ENCODE results near the gene UBAC1. TPM values are rescaled to one million over a fixed set of nuclear protein-coding genes. Genes with fewer than 3 reads are reported as not detected.

The UBAC1 gene
- total RNA-seq, 5 donors from 2014 or later (not counting 1 experiment from before 2014, with no cell fraction given), result 25.9 to 37.3 (median 33.6) TPM

- no peaks in the 10 kb centered on the region for H3K4me1 ChIP-seq (ENCODE audit: control insufficient read depth in 1 of 2, extremely low read depth in 1 of 2, insufficient read depth in 2 of 2, low read length in 2 of 2)
- H3K9me3 ChIP-seq, result no peaks in the 10 kb centered on the region
- ChIA-PET POLR2A (no interaction called here), CTCF (no interaction called here)
- WGBS (ENCODE audit: insufficient coverage), result 81% methylated on average over 11 of the region's 11 CpGs
- no peak overlapping the region for H3K27ac Mint-ChIP-seq
- H3K36me3 ChIP-seq (ENCODE audit: control insufficient read depth in 2 of 2, extremely low read depth in 1 of 2, insufficient read depth in 1 of 2, low read length in 1 of 2), result no peaks in the 10 kb centered on the region
- H3K9me3 Mint-ChIP-seq, result no peaks in the 10 kb centered on the region
- no peak for ATAC-seq (replicated peaks in 1 of 4)
- no peaks in the 10 kb centered on the region for H3K27me3 Mint-ChIP-seq
- DNase-seq, result no peak
- H3K27ac ChIP-seq (ENCODE audit: low read length), result no peak overlapping the region
- no peak overlapping the region for H3K4me3 ChIP-seq (ENCODE audit: control insufficient read depth in 1 of 2, extremely low read depth in 1 of 2, low read length in 1 of 2)
- H3K36me3 Mint-ChIP-seq, result peaks cover under 1% of the 10 kb centered on the region
- no peaks in the 10 kb centered on the region for H3K27me3 ChIP-seq (replicated peaks in 1 of 2; ENCODE audit: control insufficient read depth in 2 of 2, extremely low read depth in 1 of 2, insufficient read depth in 2 of 2, low read length in 1 of 2)
- H3K4me3 Mint-ChIP-seq, result no peak overlapping the region
- H3K4me1 Mint-ChIP-seq, result no peaks in the 10 kb centered on the region
Observed at GRCh38 chr9:136002215-136002614, 41.0 kb upstream of the UBAC1 start.

- no peak overlapping the region for H3K27ac ChIP-seq (ENCODE audit: low read length)
- H3K9me3 Mint-ChIP-seq, result no peaks in the 10 kb centered on the region
- no peak overlapping the region for H3K27ac Mint-ChIP-seq
- H3K9me3 ChIP-seq, result no peaks in the 10 kb centered on the region
- no peak overlapping the region for H3K4me3 ChIP-seq (ENCODE audit: control insufficient read depth in 1 of 2, extremely low read depth in 1 of 2, low read length in 1 of 2)
- no peaks in the 10 kb centered on the region for H3K36me3 Mint-ChIP-seq
- no peaks in the 10 kb centered on the region for H3K36me3 ChIP-seq (ENCODE audit: control insufficient read depth in 2 of 2, extremely low read depth in 1 of 2, insufficient read depth in 1 of 2, low read length in 1 of 2)
- CTCF ChIA-PET, result no interaction called here
- no peaks in the 10 kb centered on the region for H3K4me1 Mint-ChIP-seq
- no peak overlapping the region for H3K4me3 Mint-ChIP-seq
- POLR2A ChIA-PET, result no interaction called here
- no peaks in the 10 kb centered on the region for H3K27me3 Mint-ChIP-seq
- no peaks in the 10 kb centered on the region for H3K4me1 ChIP-seq (ENCODE audit: control insufficient read depth in 1 of 2, extremely low read depth in 1 of 2, insufficient read depth in 2 of 2, low read length in 2 of 2)
- ATAC-seq (replicated peaks in 1 of 4) (no peak), DNase-seq (no peak)
- H3K27me3 ChIP-seq (replicated peaks in 1 of 2; ENCODE audit: control insufficient read depth in 2 of 2, extremely low read depth in 1 of 2, insufficient read depth in 2 of 2, low read length in 1 of 2), result no peaks in the 10 kb centered on the region
- 83% methylated on average over 12 of the region's 18 CpGs for WGBS (ENCODE audit: insufficient coverage)
Observed at GRCh38 chr9:136001231-136001630, 40.1 kb upstream of the UBAC1 start.

DNA sequence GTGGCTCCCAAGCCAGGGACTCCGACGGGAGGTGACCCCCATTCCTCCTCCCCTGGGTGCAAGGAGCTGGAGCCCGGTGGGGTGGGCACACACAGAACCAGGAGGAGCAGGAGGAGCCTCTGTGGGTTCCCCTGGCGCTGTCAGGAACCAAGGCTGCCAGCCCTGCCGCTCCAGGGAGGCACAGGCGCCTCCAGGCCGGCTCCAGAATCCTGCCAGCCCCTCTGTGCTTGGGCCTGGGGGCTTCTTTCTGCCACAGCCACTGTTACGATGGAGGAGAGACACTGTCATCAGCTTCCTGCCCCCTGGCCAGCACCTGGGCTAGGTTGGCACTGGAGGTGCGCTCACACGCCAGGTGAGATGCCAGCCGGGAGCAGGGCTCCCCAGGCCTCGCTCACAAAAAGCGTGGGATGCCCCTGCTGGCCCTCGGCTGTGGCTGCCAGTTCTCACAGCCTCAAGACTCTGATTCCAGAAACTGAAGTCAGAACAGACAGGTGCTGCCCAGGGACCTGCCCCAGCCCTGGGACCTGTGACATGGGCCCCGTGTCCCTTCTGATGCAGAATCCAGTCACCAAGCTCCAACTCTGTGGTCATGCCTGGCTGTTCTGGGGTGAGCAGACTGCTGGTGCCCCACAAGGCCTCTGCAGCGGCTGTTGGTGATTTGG lies 37.4 kb upstream of the UBAC1 start:
- Mint-ChIP-seq H3K27ac (no peak overlapping the region), H3K4me3 (no peak overlapping the region), H3K36me3 (no peaks in the 10 kb centered on the region), H3K4me1 (peaks cover 2 to 6% (median 5%) of the 10 kb centered on the region in 3 donors), H3K27me3 (no peaks in the 10 kb centered on the region), H3K9me3 (no peaks in the 10 kb centered on the region)
- DNase-seq (no peak), ATAC-seq (replicated peaks in 1 of 4) (no peak)
- no peak overlapping the region for H3K27ac ChIP-seq (ENCODE audit: low read length)
- H3K4me1 ChIP-seq (ENCODE audit: control insufficient read depth in 1 of 2, extremely low read depth in 1 of 2, insufficient read depth in 2 of 2, low read length in 2 of 2), result no peaks in the 10 kb centered on the region
- no peaks in the 10 kb centered on the region for H3K27me3 ChIP-seq (replicated peaks in 1 of 2; ENCODE audit: control insufficient read depth in 2 of 2, extremely low read depth in 1 of 2, insufficient read depth in 2 of 2, low read length in 1 of 2)
- H3K9me3 ChIP-seq, result no peaks in the 10 kb centered on the region
- ChIA-PET CTCF (no interaction called here), POLR2A (no interaction called here)
- no peaks in the 10 kb centered on the region for H3K36me3 ChIP-seq (ENCODE audit: control insufficient read depth in 2 of 2, extremely low read depth in 1 of 2, insufficient read depth in 1 of 2, low read length in 1 of 2)
- 79% methylated on average over 15 of the region's 16 CpGs for WGBS (ENCODE audit: insufficient coverage)
- no peak overlapping the region for H3K4me3 ChIP-seq (ENCODE audit: control insufficient read depth in 1 of 2, extremely low read depth in 1 of 2, low read length in 1 of 2)

GRCh38 chr9:135998016-135998380 lies 36.8 kb upstream of the UBAC1 start:
- Histone ChIP-seq H3K9me3 (no peaks in the 10 kb centered on the region), H3K36me3 (ENCODE audit: control insufficient read depth in 2 of 2, extremely low read depth in 1 of 2, insufficient read depth in 1 of 2, low read length in 1 of 2) (no peaks in the 10 kb centered on the region), H3K27ac (ENCODE audit: low read length) (no peak overlapping the region), H3K4me3 (ENCODE audit: control insufficient read depth in 1 of 2, extremely low read depth in 1 of 2, low read length in 1 of 2) (no peak overlapping the region), H3K27me3 (replicated peaks in 1 of 2; ENCODE audit: control insufficient read depth in 2 of 2, extremely low read depth in 1 of 2, insufficient read depth in 2 of 2, low read length in 1 of 2) (no peaks in the 10 kb centered on the region), H3K4me1 (ENCODE audit: control insufficient read depth in 1 of 2, extremely low read depth in 1 of 2, insufficient read depth in 2 of 2, low read length in 2 of 2) (peaks cover 0 to 4% of the 10 kb centered on the region in 2 experiments)
- Mint-ChIP-seq H3K36me3 (no peaks in the 10 kb centered on the region), H3K9me3 (no peaks in the 10 kb centered on the region), H3K4me1 (peaks cover 2 to 6% (median 6%) of the 10 kb centered on the region in 3 donors), H3K4me3 (no peak overlapping the region), H3K27me3 (no peaks in the 10 kb centered on the region), H3K27ac (no peak overlapping the region)
- 96% methylated on average over 5 of the region's 10 CpGs for WGBS (ENCODE audit: insufficient coverage)
- CTCF ChIA-PET, result no interaction called here
- DNase-seq (no peak), ATAC-seq (replicated peaks in 1 of 4) (no peak)
- POLR2A ChIA-PET, result no interaction called here

GRCh38 chr9:135997090-135998015 lies 36.2 kb upstream of the UBAC1 start:
- peaks cover under 1 to 11% of the 10 kb centered on the region in 2 experiments for H3K4me1 ChIP-seq (ENCODE audit: control insufficient read depth in 1 of 2, extremely low read depth in 1 of 2, insufficient read depth in 2 of 2, low read length in 2 of 2)
- CTCF ChIA-PET, result interaction anchor here in 1 of 2 donors (0.5 kb wide), 1 partner anchor 646 kb away, joined by 4 read pairs; no protein-coding TSS in a partner anchor
- H3K36me3 ChIP-seq (ENCODE audit: control insufficient read depth in 2 of 2, extremely low read depth in 1 of 2, insufficient read depth in 1 of 2, low read length in 1 of 2), result no peaks in the 10 kb centered on the region
- H3K4me3 ChIP-seq (ENCODE audit: control insufficient read depth in 1 of 2, extremely low read depth in 1 of 2, low read length in 1 of 2), result no peak overlapping the region
- POLR2A ChIA-PET, result no interaction called here
- Mint-ChIP-seq H3K4me3 (no peak overlapping the region), H3K27ac (no peak overlapping the region), H3K36me3 (no peaks in the 10 kb centered on the region), H3K4me1 (peaks cover 6 to 10% (median 6%) of the 10 kb centered on the region in 3 donors), H3K9me3 (no peaks in the 10 kb centered on the region), H3K27me3 (no peaks in the 10 kb centered on the region)
- DNase-seq (no peak), ATAC-seq (replicated peaks in 1 of 4) (no peak)
- H3K9me3 ChIP-seq, result no peaks in the 10 kb centered on the region
- H3K27me3 ChIP-seq (replicated peaks in 1 of 2; ENCODE audit: control insufficient read depth in 2 of 2, extremely low read depth in 1 of 2, insufficient read depth in 2 of 2, low read length in 1 of 2), result no peaks in the 10 kb centered on the region
- H3K27ac ChIP-seq (ENCODE audit: low read length), result no peak overlapping the region
- WGBS (ENCODE audit: insufficient coverage), result 78% methylated on average over 32 of the region's 34 CpGs

DNA sequence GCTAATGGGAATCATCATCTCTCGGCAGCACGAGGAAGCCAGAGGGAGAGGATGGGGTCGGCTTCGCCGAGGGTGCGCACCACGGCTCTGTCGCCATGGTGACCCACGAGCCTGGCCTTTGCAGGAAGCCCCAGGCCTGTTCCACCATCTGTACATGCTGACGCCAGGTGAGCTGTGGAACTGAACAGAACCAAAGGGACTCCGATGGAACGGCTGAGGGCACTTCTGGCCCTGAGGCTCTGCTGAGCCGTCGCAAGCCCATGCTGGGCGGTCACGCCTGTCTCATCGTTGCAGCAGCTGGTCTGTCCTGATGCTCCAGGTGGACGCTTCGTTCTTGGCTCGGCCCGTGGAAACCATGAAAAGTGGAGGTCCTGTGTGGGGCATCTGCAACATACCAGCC lies 34.6 kb upstream of the UBAC1 start:
- no peak overlapping the region for H3K27ac Mint-ChIP-seq
- ATAC-seq (replicated peaks in 1 of 4) (no peak), DNase-seq (no peak)
- 93% methylated on average over 21 of the region's 21 CpGs for WGBS (ENCODE audit: insufficient coverage)
- no peak overlapping the region for H3K4me3 Mint-ChIP-seq
- no peaks in the 10 kb centered on the region for H3K27me3 Mint-ChIP-seq
- H3K9me3 ChIP-seq, result no peaks in the 10 kb centered on the region
- H3K4me1 ChIP-seq (ENCODE audit: control insufficient read depth in 1 of 2, extremely low read depth in 1 of 2, insufficient read depth in 2 of 2, low read length in 2 of 2), result peaks cover 2 to 26% of the 10 kb centered on the region in 2 experiments
- peaks cover 16 to 22% (median 18%) of the 10 kb centered on the region in 3 donors for H3K4me1 Mint-ChIP-seq
- ChIA-PET CTCF (no interaction called here), POLR2A (no interaction called here)
- H3K27ac ChIP-seq (ENCODE audit: low read length), result no peak overlapping the region
- no peaks in the 10 kb centered on the region for H3K36me3 Mint-ChIP-seq
- H3K27me3 ChIP-seq (replicated peaks in 1 of 2; ENCODE audit: control insufficient read depth in 2 of 2, extremely low read depth in 1 of 2, insufficient read depth in 2 of 2, low read length in 1 of 2), result peaks cover 0 to 3% of the 10 kb centered on the region in 2 experiments
- no peaks in the 10 kb centered on the region for H3K36me3 ChIP-seq (ENCODE audit: control insufficient read depth in 2 of 2, extremely low read depth in 1 of 2, insufficient read depth in 1 of 2, low read length in 1 of 2)
- H3K9me3 Mint-ChIP-seq, result no peaks in the 10 kb centered on the region
- no peak overlapping the region for H3K4me3 ChIP-seq (ENCODE audit: control insufficient read depth in 1 of 2, extremely low read depth in 1 of 2, low read length in 1 of 2)

All from T-cell (primary cell).